ENCODE measurements around the gene SORT1.

SORT1 gene

GRCh38 chr1:109295712-109296415, 101.9 kb downstream of the SORT1 start:
- Histone ChIP-seq H3K9ac (ENCODE audit: low read length) (no peak overlapping the region), H3K36me3 (replicated peaks; ENCODE audit: low read depth, low read length) (no peaks in the 10 kb centered on the region), H3K27ac (ENCODE audit: low read length) (no peak overlapping the region), H3K9me3 (ENCODE audit: insufficient read depth, low read length) (no peaks in the 10 kb centered on the region), H3K79me2 (ENCODE audit: low read length) (no peaks in the 10 kb centered on the region), H3K4me3 (ENCODE audit: low read length) (no peak overlapping the region), H2AFZ (ENCODE audit: low read depth, low read length) (no peak overlapping the region), H4K20me1 (ENCODE audit: insufficient read depth, low read length) (no peaks in the 10 kb centered on the region), H3K27me3 (ENCODE audit: low read depth, low read length) (peaks cover 14% of the 10 kb centered on the region), H3K4me1 (ENCODE audit: low read length) (peaks cover 7% of the 10 kb centered on the region), H3K4me2 (ENCODE audit: low read length) (no peak overlapping the region)
- no peak for TF ChIP-seq CTCF (IDR thresholded peaks at IDR 0.05; ENCODE audit: low read depth, low read length)
- no peak for TF ChIP-seq EZH2phosphoT487 (IDR thresholded peaks at IDR 0.05; ENCODE audit: low read depth)

- Histone ChIP-seq H3K4me1 (ENCODE audit: low read length) (peaks cover 7% of the 10 kb centered on the region), H4K20me1 (ENCODE audit: insufficient read depth, low read length) (no peaks in the 10 kb centered on the region), H3K9me3 (ENCODE audit: insufficient read depth, low read length) (no peaks in the 10 kb centered on the region), H3K4me3 (ENCODE audit: low read length) (no peak overlapping the region), H3K79me2 (ENCODE audit: low read length) (no peaks in the 10 kb centered on the region), H3K36me3 (replicated peaks; ENCODE audit: low read depth, low read length) (no peaks in the 10 kb centered on the region), H3K27me3 (ENCODE audit: low read depth, low read length) (peaks cover 14% of the 10 kb centered on the region), H2AFZ (ENCODE audit: low read depth, low read length) (no peak overlapping the region), H3K4me2 (ENCODE audit: low read length) (no peak overlapping the region), H3K9ac (ENCODE audit: low read length) (no peak overlapping the region), H3K27ac (ENCODE audit: low read length) (no peak overlapping the region)
- TF ChIP-seq EZH2phosphoT487 (IDR thresholded peaks at IDR 0.05; ENCODE audit: low read depth) (no peak), CTCF (IDR thresholded peaks at IDR 0.05; ENCODE audit: low read depth, low read length) (no peak)
Measured at GRCh38 chr1:109294481-109294880, 103.2 kb downstream of the SORT1 start.

GRCh38 chr1:109293026-109293425, 104.7 kb downstream of the SORT1 start:
- Histone ChIP-seq H3K27me3 (ENCODE audit: low read depth, low read length) (peaks cover 14% of the 10 kb centered on the region), H3K27ac (ENCODE audit: low read length) (no peak overlapping the region), H2AFZ (ENCODE audit: low read depth, low read length) (no peak overlapping the region), H3K4me2 (ENCODE audit: low read length) (no peak overlapping the region), H3K79me2 (ENCODE audit: low read length) (no peaks in the 10 kb centered on the region), H4K20me1 (ENCODE audit: insufficient read depth, low read length) (no peaks in the 10 kb centered on the region), H3K36me3 (replicated peaks; ENCODE audit: low read depth, low read length) (no peaks in the 10 kb centered on the region), H3K9me3 (ENCODE audit: insufficient read depth, low read length) (no peaks in the 10 kb centered on the region), H3K9ac (ENCODE audit: low read length) (no peak overlapping the region), H3K4me1 (ENCODE audit: low read length) (peaks cover 7% of the 10 kb centered on the region), H3K4me3 (ENCODE audit: low read length) (no peak overlapping the region)
- TF ChIP-seq EZH2phosphoT487 (IDR thresholded peaks at IDR 0.05; ENCODE audit: low read depth) (no peak), CTCF (IDR thresholded peaks at IDR 0.05; ENCODE audit: low read depth, low read length) (no peak)

GRCh38 chr1:109292364-109292763, 105.4 kb downstream of the SORT1 start:
- Histone ChIP-seq H3K27me3 (ENCODE audit: low read depth, low read length) (peaks cover 14% of the 10 kb centered on the region), H3K4me2 (ENCODE audit: low read length) (no peak overlapping the region), H3K4me3 (ENCODE audit: low read length) (no peak overlapping the region), H4K20me1 (ENCODE audit: insufficient read depth, low read length) (no peaks in the 10 kb centered on the region), H3K9ac (ENCODE audit: low read length) (no peak overlapping the region), H3K27ac (ENCODE audit: low read length) (no peak overlapping the region), H3K4me1 (ENCODE audit: low read length) (peaks cover 7% of the 10 kb centered on the region), H2AFZ (ENCODE audit: low read depth, low read length) (no peak overlapping the region), H3K9me3 (ENCODE audit: insufficient read depth, low read length) (no peaks in the 10 kb centered on the region), H3K36me3 (replicated peaks; ENCODE audit: low read depth, low read length) (no peaks in the 10 kb centered on the region), H3K79me2 (ENCODE audit: low read length) (no peaks in the 10 kb centered on the region)
- TF ChIP-seq EZH2phosphoT487 (IDR thresholded peaks at IDR 0.05; ENCODE audit: low read depth) (no peak), CTCF (IDR thresholded peaks at IDR 0.05; ENCODE audit: low read depth, low read length) (no peak)
